HG03520 (cell line): ENCODE measurements around the gene CCDC7.
"Not testable (repeated sequence)": the region's sequence is repeated elsewhere in the genome, so short reads cannot be mapped to it uniquely, and the experiment has no call there.

Experiments
- ATAC-seq: cut with Tn5 transposase; IDR thresholded peaks from one replicate; pipeline ENCODE4 v1.9.1; 2021; ENCODE audit warnings: mild to moderate bottlenecking, moderate library complexity; ENCODE audit not compliant: unreplicated experiment

The CCDC7 gene

GRCh38 chr10:32548208-32548607 is 102.3 kb downstream of the CCDC7 start:
- no peak for ATAC-seq

- ATAC-seq, result no peak
Observed at GRCh38 chr10:32556783-32557395, 110.9 kb downstream of the CCDC7 start.

DNA sequence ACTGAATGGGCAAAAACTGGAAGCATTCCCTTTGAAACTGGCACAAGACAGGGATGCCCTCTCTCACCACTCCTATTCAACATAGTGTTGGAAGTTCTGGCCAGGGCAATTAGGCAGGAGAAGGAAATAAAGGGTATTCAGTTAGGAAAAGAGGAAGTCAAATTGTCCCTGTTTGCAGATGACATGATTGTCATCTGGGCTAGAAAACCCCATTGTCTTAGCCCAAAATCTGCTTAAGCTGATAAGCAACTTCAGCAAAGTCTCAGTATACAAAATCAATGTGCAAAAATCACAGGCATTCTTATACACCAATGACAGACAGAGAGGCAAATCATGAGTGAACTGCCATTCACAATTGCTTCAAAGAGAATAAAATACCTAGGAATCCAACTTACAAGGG is 116.8 kb downstream of the CCDC7 start:
- ATAC-seq, result not testable (repeated sequence)

DNA sequence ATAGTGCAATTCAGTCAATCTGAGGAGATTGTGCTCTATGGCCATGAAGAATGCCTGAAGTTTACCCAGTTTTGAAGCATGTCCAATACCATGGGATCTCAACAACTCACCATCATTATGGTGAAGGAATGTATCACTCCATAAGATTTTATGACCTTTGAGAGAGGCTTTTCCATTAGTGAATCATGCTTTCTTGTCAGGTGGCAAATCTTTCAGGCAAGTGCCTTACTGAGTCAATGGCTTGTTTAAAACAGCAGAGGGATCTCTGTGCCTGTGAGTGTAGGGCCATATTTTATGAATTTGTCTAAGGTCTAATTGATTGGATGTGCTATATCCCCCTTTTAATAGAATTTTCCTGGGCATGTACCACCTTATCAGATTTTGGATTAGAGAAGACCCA is 131.5 kb downstream of the CCDC7 start:
- ATAC-seq, result no peak

GRCh38 chr10:32582946-32583345 is 137.0 kb downstream of the CCDC7 start:
- no peak for ATAC-seq

DNA sequence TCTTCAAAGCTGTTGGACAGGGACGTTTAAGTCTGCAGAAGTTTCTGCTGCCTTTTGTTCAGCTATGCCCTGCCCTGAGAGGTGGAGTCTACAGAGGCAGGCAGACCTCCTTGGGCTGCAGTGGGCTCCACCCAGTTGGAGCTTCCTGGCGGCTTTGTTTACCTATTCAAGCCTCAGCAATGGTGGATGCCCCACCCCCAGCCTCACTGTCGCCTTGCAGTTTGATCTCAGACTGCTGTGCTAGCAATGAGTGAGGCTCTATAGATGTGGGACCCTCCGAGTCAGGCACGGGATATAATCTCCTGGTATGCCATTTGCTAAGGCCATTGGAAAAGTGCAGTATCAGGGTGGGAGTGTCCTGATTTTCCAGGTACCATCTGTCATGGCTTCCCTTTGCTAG is 152.1 kb downstream of the CCDC7 start:
- ATAC-seq, result not testable (repeated sequence)

- no peak for ATAC-seq
Observed at GRCh38 chr10:32600317-32600716, 154.4 kb downstream of the CCDC7 start.

- ATAC-seq, result not testable (repeated sequence)
Observed at GRCh38 chr10:32601562-32601961, 155.6 kb downstream of the CCDC7 start.

- no peak for ATAC-seq
Observed at GRCh38 chr10:32605787-32606186, 159.8 kb downstream of the CCDC7 start.

GRCh38 chr10:32610543-32610942 is 164.6 kb downstream of the CCDC7 start:
- not testable (repeated sequence) for ATAC-seq

GRCh38 chr10:32616438-32616837 is 170.5 kb downstream of the CCDC7 start:
- no peak for ATAC-seq

GRCh38 chr10:32618482-32618881 is 172.5 kb downstream of the CCDC7 start:
- no peak for ATAC-seq

DNA sequence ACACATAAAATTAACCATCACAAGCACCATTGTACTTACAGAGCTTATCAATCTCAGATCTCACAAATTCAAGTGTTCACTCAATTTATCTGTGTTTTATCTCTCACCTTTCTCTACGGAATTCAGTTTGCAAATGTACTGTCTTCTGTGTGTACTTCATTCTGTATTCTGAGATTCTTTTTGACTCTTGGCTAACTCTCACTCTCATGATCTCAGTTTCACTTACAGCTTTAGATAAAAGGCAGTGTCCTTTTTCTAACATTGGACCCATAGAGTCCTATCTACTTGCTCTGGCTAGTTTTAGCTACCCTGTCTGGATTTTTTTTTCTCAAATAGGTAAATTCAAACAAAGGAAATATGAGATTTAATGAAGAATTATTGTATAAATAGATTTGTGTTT is 176.0 kb downstream of the CCDC7 start:
- no peak for ATAC-seq

DNA sequence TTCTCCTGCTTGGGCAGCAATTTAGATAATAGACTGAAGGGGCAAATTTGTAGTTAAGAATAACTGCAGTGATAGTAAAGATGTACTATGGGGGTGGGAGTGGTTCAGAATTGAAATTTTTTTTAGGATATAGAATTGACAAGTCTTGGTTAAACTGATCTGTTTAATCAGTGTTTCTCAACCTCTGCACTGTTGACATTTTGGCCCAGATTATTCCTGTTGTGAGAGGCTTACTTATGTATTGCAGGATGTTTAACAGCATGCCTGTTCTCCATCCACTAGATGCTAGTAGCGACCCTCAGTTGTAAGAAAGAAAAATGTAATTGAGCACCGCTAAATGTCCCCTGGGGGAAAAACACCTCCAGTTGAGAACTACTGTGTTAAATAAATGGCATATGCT is 176.5 kb downstream of the CCDC7 start:
- ATAC-seq, result no peak

- ATAC-seq, result no peak
Observed at GRCh38 chr10:32627183-32627582, 181.2 kb downstream of the CCDC7 start.

DNA sequence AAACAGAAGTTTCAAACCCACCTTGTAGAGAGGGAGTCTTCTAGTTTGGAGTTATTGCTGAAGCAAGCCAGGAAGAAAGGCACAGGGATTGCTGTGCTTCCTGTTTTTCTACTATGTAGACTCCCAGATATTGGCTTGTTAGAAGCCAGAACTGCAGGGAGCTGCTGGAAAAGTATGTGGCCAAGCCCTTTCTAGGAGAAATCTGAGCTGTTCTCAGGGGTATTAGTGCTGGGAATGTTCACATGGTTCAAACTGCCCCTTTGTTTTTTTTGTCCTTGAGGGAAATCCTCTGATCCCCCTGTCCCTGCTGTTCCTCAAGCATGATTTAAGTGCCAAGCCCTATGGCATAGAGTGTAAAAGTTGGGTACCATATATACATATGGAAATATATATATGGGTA is 184.0 kb downstream of the CCDC7 start:
- no peak for ATAC-seq

GRCh38 chr10:32646535-32646934 is 200.6 kb downstream of the CCDC7 start:
- ATAC-seq, result no peak

DNA sequence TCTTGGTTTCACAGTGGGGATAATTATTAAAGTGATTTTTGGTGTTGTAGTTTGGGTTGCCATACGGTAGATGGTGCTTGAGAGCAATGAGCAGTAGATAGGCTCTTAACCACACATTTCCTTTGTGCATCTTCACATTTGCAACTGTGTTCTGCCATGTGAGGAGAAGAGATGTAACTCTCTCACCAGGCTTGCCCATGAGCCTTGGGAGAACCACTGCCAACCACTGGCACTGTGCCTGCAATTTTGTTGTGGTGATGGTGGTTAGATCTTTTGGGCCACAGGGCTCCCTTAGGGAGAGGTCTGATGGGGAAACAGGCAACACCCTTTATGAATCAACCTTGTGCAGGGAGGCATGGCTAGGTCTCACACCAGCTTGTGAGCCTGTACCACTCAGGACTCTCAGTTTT is 204.3 kb downstream of the CCDC7 start:
- no peak for ATAC-seq

GRCh38 chr10:32657430-32657829 is 211.5 kb downstream of the CCDC7 start:
- not testable (repeated sequence) for ATAC-seq

- ATAC-seq, result no peak
Observed at GRCh38 chr10:32661346-32661745, 215.4 kb downstream of the CCDC7 start.

DNA sequence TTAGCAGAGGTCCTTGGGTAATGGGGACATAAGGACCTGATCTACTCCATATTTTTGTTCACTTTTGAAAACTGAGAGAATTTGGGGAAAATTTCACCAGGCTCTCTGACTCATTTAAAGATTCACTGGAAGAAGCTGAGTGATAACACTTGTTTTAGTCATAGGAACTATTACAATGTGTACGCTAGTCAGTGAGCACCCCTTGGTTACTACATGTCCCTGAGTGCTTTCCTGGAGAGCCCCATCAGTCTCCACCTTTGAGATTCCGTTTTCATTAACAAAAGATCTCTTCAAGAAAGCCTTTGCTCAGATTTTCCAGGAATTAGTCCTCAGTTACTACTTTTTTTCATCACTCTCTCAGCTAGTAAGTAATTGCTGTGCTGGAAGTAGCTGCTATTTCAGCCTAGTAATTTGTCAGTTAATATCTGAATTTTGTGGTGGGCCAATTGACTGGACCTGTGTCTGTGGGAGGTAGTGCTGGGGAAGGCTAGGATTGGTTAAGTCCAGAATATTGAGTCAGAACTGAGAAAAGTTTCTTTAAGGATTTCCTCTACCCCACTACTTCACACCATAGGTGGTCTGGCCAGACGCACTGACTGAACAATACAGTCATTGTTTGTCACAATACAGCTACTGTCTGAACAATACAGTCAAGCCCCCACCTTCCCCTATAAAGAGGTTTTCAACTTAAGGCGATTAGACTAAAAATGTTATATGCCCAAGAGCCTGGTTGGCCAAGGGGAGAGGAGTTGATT is 235.0 kb downstream of the CCDC7 start:
- ATAC-seq, result no peak

DNA sequence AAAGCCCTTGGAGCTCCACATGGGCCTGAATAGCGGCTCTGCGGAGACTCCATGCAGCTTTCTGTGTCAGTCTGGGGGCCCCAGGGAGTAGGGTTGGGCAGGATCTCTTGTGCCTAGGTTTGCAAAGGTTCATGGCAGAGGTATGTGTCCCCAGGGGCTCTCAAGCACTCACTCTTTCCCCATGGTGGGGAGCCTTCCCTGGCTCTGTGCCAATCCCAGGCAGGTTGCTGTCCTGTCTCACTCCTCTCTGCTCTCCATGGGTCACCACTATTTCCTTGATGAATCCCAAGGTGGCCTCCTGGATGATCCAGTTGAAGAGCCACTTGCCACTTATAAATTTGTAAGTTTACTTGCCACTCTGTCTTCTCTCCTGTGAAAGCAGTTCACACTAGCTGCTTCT is 238.4 kb downstream of the CCDC7 start:
- no peak for ATAC-seq

DNA sequence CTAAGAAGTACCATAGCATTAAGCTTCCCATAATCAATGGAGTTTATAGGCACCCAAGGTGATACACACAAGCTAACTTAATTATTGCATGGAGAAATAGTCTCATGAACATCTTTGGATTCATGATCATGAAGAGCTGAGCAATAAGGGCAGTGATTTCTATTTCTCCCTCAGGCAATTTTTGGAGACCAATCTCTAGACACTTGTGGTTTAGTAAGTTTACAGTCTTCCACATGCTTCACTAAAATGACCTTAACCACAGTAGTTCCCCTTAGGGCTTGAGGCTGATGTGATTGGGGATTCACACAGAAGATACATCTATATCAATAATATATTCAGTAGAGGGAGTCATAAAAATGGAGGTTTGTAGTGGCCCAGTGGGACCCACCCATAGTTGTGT is 241.2 kb downstream of the CCDC7 start:
- no peak for ATAC-seq
